NCI-H2196 treated with DMSO at 0.1 percent for 48 hours (cell line): ENCODE results near the gene ADAMTS2.

Experiments
- DNase-seq: peaks from one replicate; lab custom pipeline; 2025; ENCODE audit not compliant: unreplicated experiment; lab: John Stamatoyannopoulos, UW

The ADAMTS2 gene

GRCh38 chr5:179149278-179149677, 196.0 kb downstream of the ADAMTS2 start:
- DNase-seq: no peak

GRCh38 chr5:179148703-179149170, 196.5 kb downstream of the ADAMTS2 start:
- DNase-seq: no peak

GRCh38 chr5:179147991-179148702, 197.1 kb downstream of the ADAMTS2 start:
- DNase-seq: no peak

- DNase-seq: no peak
These were observed 199.0 kb downstream of the ADAMTS2 start for GRCh38 chr5:179146277-179146676.

- DNase-seq: no peak
These were observed 201.8 kb downstream of the ADAMTS2 start for GRCh38 chr5:179143446-179143845.

- no peak for DNase-seq
These were observed 202.6 kb downstream of the ADAMTS2 start for GRCh38 chr5:179142434-179143198.

GRCh38 chr5:179141867-179142266, 203.4 kb downstream of the ADAMTS2 start:
- DNase-seq: no peak

- DNase-seq: no peak
These were observed 205.0 kb downstream of the ADAMTS2 start for GRCh38 chr5:179140293-179140692.

- DNase-seq: no peak
These were observed 205.4 kb downstream of the ADAMTS2 start for GRCh38 chr5:179139936-179140235.

GRCh38 chr5:179139111-179139935, 205.9 kb downstream of the ADAMTS2 start:
- DNase-seq: no peak

GRCh38 chr5:179138568-179138925, 206.7 kb downstream of the ADAMTS2 start:
- DNase-seq: no peak

GRCh38 chr5:179137643-179138567, 207.4 kb downstream of the ADAMTS2 start:
- no peak for DNase-seq

GRCh38 chr5:179137016-179137642, 208.1 kb downstream of the ADAMTS2 start:
- DNase-seq: no peak

- no peak for DNase-seq
These were observed 209.6 kb downstream of the ADAMTS2 start for GRCh38 chr5:179135441-179136215.

- no peak for DNase-seq
These were observed 210.3 kb downstream of the ADAMTS2 start for GRCh38 chr5:179135006-179135405.

GRCh38 chr5:179134511-179134910, 210.8 kb downstream of the ADAMTS2 start:
- no peak for DNase-seq

- no peak for DNase-seq
These were observed 212.5 kb downstream of the ADAMTS2 start for GRCh38 chr5:179132586-179133355.

GRCh38 chr5:179131886-179132585, 213.2 kb downstream of the ADAMTS2 start:
- DNase-seq: no peak
